HCT116 (cell line): ENCODE data around the gene SHROOM1.

Source experiments
- CBX3 ChIP-seq: IDR thresholded peaks from 2 replicates; pipeline ENCODE4 v1.6.1; 2012; ENCODE audit warnings: low read depth
- CEBPB ChIP-seq: IDR thresholded peaks from 2 replicates; pipeline ENCODE4 v1.6.1; 2012; ENCODE audit warnings: low read depth
- CTCF ChIP-seq, 3 experiments: fragments of 200-600 bp in 1 of 3; sonication (generic) in 1 of 3; IDR thresholded peaks in 2 of 3; conservative IDR thresholded peaks in 1 of 3; 2 replicates each; pipeline ENCODE4 v1.5.1; 2012 to 2017; ENCODE audit warnings: low read depth in 2 of 3, low read length in 2 of 3, antibody characterized with exemption in 1 of 3, borderline replicate concordance in 1 of 3, control low read depth in 1 of 3, mild to moderate bottlenecking in 1 of 3, mixed read lengths in 1 of 3, mixed run types in 1 of 3, moderate library complexity in 1 of 3; ENCODE audit not compliant: insufficient read depth in 1 of 3
- EZH2 ChIP-seq: fragments of 200-600 bp; sonication (generic); IDR thresholded peaks from 2 replicates; pipeline ENCODE4 v1.6.1; 2017; ENCODE audit warnings: antibody characterized with exemption, mixed run types
- FOSL1 ChIP-seq: IDR thresholded peaks from 2 replicates; pipeline ENCODE4 v1.6.1; 2012; ENCODE audit warnings: low read depth
- MAX ChIP-seq: IDR thresholded peaks from 2 replicates; pipeline ENCODE4 v1.6.1; 2012
- POLR2A ChIP-seq: IDR thresholded peaks from 2 replicates; pipeline ENCODE4 v1.7.0; 2011; ENCODE audit warnings: borderline replicate concordance; ENCODE audit not compliant: insufficient read depth, insufficient read length; ENCODE audit errors: extremely low read depth
- POLR2AphosphoS5 ChIP-seq: IDR thresholded peaks from 2 replicates; pipeline ENCODE4 v1.6.1; 2011; ENCODE audit warnings: mild to moderate bottlenecking, low read depth, low read length, moderate library complexity
- REST ChIP-seq: IDR thresholded peaks from 2 replicates; pipeline ENCODE4 v1.6.1; 2012; ENCODE audit warnings: low read depth
- SRF ChIP-seq: IDR thresholded peaks from 2 replicates; pipeline ENCODE4 v1.6.1; 2012; ENCODE audit warnings: low read depth

GRCh38 chr5:132876020-132876759, 45.7 kb upstream of the SHROOM1 start:
- TF ChIP-seq FOSL1 (no peak), CTCF (IDR thresholded peaks at IDR 0.05 in 2 of 3, conservative IDR thresholded peaks at IDR 0.05 in 1 of 3; ENCODE audit: borderline replicate concordance in 1 of 3, insufficient read depth in 1 of 3, low read depth in 2 of 3, low read length in 2 of 3) (no peak), EZH2 (no peak), REST (no peak), POLR2AphosphoS5 (no peak), CBX3 (no peak), SRF (no peak), MAX (no peak), POLR2A (no peak), CEBPB (no peak)
